GM06990 (cell line): ENCODE data around the gene L2HGDH.

Source experiments
- DNase-seq: peaks from one replicate; pipeline ENCODE4 v3.0.0-alpha.2; 2011; ENCODE audit not compliant: insufficient read length; ENCODE audit errors: extremely low read depth
- H3K27me3 ChIP-seq: replicated peaks from 2 replicates; pipeline ENCODE4 v1.6.0; 2011; ENCODE audit warnings: low read length; ENCODE audit not compliant: control insufficient read depth, insufficient read depth
- H3K36me3 ChIP-seq: 2 replicates; pipeline ENCODE4 v1.5.1; 2011; ENCODE audit warnings: low read length; ENCODE audit not compliant: control insufficient read depth, insufficient read depth
- H3K4me3 ChIP-seq: replicated peaks from 2 replicates; pipeline ENCODE4 v1.5.1; 2011; ENCODE audit warnings: low read depth, mild to moderate bottlenecking, control low read depth, low read length
- TF ChIP-seq, protein P1 (sequence below): IDR thresholded peaks from 2 replicates; pipeline ENCODE4 v1.5.1; 2011; ENCODE audit warnings: low read length, control low read depth, mild to moderate bottlenecking, inconsistent platforms; ENCODE audit not compliant: insufficient read depth, poor library complexity, severe bottlenecking

Gene L2HGDH

GRCh38 chr14:50247245-50247644, 64.8 kb downstream of the L2HGDH start:
- Histone ChIP-seq H3K4me3 (no peak overlapping the region), H3K27me3 (no peaks in the 10 kb centered on the region), H3K36me3 (peaks cover 2% of the 10 kb centered on the region; the same call in 1 of the 2 replicates)
- no peak for DNase-seq
- TF ChIP-seq, protein P1, sequence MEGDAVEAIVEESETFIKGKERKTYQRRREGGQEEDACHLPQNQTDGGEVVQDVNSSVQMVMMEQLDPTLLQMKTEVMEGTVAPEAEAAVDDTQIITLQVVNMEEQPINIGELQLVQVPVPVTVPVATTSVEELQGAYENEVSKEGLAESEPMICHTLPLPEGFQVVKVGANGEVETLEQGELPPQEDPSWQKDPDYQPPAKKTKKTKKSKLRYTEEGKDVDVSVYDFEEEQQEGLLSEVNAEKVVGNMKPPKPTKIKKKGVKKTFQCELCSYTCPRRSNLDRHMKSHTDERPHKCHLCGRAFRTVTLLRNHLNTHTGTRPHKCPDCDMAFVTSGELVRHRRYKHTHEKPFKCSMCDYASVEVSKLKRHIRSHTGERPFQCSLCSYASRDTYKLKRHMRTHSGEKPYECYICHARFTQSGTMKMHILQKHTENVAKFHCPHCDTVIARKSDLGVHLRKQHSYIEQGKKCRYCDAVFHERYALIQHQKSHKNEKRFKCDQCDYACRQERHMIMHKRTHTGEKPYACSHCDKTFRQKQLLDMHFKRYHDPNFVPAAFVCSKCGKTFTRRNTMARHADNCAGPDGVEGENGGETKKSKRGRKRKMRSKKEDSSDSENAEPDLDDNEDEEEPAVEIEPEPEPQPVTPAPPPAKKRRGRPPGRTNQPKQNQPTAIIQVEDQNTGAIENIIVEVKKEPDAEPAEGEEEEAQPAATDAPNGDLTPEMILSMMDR, result no peak

- Histone ChIP-seq H3K27me3 (no peaks in the 10 kb centered on the region), H3K36me3 (peaks cover 2% of the 10 kb centered on the region; the same call in 1 of the 2 replicates), H3K4me3 (no peak overlapping the region)
- no peak for DNase-seq
- TF ChIP-seq, protein P1, result no peak
Observed at GRCh38 chr14:50242566-50243310, 69.3 kb downstream of the L2HGDH start.

DNA sequence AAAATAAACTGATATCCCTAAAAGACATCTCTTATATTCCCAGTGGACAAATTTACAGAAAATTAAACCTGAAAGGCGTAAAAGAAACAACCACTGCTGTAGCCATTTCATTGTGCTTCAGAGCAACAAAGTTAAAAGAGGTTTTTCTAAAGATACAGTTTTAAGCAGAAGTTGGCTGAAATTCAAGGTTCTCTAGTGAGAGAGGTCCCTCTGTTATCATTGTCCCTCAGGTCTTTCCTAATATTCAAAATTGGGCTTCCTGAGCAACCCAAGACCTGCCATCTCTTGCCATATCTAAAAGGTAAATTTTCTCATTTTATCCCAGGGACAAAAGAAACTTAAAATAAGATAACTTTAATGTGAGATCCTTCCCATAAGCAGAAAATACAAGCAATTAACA, 69.9 kb downstream of the L2HGDH start:
- Histone ChIP-seq H3K4me3 (no peak overlapping the region), H3K27me3 (no peaks in the 10 kb centered on the region), H3K36me3 (peaks cover 2% of the 10 kb centered on the region; the same call in 1 of the 2 replicates)
- TF ChIP-seq, protein P1, result no peak
- DNase-seq, result no peak

- Histone ChIP-seq H3K4me3 (no peak overlapping the region), H3K27me3 (no peaks in the 10 kb centered on the region), H3K36me3 (no peaks in the 10 kb centered on the region)
- DNase-seq, result no peak
- TF ChIP-seq, protein P1, result no peak
Observed at GRCh38 chr14:50237427-50237826, 74.6 kb downstream of the L2HGDH start.

DNA sequence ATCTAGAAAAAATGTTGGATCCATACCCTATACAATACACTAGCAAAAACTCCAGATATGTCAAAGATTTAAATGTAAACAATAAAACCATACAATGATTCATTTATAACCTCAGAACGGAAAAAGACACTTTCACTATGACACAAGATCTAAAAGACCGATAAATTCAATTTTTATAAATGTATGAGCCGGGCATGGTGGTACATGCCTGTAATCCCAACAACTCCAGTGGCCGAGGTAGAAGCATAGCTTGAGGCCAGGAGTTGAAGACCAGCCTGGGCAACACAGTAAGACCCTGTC, 78.1 kb downstream of the L2HGDH start:
- no peak overlapping the region for H3K4me3 ChIP-seq
- DNase-seq, result no peak
- H3K27me3 ChIP-seq, result no peaks in the 10 kb centered on the region
- TF ChIP-seq, protein P1, result no peak
- H3K36me3 ChIP-seq, result no peaks in the 10 kb centered on the region
